ENCODE results near the gene HUNK.
"Not testable (repeated sequence)": the region's sequence is repeated elsewhere in the genome, so short reads cannot be mapped to it uniquely, and the experiment has no call there.

Gene HUNK

DNA sequence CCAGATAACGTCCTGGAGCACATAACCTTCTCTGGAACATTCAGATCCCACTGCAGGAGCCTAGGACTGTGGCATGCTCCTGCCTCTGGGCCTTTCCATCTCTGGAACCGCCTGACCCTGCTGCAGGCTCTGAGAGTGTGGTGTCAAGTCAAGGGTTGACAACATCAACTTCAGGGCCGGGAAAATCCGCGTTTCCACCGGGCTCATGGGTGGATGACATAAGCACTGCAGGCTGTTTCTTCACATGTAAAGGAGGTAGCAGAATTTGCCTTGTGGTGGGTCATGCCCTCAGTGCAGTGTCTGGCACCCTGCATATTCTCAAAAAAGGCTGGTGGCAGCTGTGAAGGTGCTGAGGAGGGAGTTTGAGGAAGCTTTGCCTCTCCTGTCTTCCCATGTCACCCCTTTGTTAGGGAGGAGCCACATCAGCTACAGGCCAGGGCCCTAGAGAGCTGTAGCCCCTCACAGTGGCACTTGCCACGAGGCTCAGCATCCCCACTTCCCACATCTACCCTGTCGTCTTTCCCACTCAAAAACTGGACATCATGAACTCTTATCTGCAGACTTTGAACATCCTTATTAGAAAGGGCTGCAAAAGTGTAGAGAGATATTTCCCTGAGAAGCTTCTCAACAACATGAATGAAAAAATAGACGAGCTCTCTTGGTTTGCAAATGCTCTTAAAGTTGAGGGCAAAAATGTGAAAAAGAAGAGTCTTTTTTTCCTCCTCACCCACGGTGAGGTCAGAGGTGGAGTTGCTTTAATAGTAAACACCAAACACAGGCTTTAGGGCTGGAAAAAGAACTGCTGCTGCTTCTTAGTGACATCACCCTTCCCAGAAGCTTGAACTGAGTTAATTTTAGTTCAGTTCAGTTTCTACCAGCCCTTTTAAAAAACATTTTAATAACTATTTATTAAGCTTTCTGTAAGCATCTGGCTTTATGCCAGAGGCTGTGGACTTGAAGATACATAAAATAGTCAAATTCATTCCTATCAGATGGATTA lies 121.3 kb downstream of the HUNK start:
- no peak for DNase-seq (ENCODE audit: low read depth in 1 of 2, low spot score in 1 of 2)

DNA sequence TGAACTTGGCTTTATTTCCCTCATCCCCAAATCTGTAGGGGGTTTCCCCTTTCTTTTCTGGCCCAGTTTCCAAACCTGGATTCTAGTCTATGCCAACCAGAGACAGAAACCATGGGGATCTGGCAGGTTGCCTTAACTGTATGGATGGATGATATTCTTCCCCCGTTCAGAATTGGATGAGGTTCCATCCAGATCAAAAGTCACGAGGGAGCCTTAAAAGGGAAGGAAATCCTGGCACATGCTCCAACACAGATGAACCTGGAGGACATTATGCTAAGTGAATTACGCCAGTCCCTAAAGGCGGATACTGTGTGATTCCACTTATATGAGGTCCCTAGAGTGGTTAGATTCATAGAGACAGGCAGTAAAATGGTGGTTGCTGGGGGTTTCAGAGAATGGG lies 124.4 kb downstream of the HUNK start:
- no peak for DNase-seq (ENCODE audit: low read depth in 1 of 2, low spot score in 1 of 2)

DNA sequence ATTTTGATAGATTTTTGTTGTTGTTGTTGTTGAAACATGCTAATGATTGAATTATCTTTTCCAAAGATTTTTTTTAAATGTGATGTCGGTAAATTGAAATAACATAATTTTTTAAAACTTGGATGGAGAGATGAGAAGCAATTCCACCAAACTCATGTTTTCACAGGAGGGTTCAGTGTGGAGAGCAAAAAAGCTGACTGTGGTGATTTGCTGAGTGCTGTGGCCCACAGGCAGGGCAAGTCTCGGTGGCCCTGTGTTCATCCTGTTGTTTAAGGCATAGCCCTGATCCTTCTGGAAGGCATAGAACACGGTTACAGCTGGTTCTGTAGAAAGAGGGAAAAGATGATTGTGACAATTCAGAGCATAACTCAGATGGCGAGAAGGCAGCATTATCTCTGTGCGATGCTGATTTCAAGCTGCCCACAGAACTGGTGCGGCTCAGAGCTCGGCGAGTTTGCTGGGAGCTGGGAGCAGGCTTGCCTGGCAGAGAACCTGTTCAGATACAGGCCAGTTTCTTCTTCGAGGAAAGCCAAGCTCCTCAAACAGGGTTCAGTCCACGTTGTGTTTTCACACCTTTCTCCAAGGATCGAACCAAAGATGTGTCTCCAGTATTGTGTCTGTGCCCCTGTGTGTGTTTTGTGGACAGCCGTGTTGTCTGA lies 127.1 kb downstream of the HUNK start:
- no peak for DNase-seq (ENCODE audit: low read depth in 1 of 2, low spot score in 1 of 2)

DNA sequence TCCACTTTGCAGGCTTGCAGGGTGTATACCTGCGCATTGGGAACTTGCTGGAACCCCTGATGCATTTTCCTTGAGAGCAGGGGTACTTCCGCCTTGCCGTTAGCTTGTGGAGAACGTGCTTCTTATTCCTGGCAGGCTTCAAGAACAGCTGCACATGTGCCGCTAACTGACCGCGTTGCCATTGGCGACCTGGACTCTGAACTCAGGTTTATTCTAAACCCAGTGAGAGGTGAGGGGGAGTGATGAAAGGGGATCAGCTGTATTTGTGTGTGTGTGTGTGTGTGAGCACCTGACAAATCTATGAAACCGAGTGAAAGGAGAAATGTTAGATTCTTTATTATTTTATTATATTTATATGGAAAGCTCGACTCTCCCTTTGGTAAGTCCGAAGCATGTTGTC lies 128.6 kb downstream of the HUNK start:
- DNase-seq (ENCODE audit: low read depth in 1 of 2, low spot score in 1 of 2) = no peak

DNA sequence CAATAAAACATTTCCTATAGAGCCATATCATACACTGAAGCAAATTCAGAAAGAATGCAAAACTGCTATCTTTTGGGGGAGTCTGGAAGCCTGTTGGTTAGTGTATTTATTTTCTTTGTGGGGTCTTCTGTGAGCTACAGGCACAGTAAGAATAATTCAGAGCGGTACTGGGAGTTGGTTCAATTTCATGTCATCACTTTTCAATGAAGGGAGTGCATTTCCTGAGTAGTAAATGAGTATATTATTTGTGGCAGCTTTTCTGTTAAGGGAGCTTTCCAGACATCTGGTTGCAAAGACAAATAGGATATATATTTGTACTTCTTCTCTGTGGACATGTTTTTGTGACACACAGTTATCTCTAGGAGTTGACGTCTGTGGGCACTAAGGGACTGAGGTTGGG lies 130.6 kb downstream of the HUNK start:
- no peak for DNase-seq (ENCODE audit: low read depth in 1 of 2, low spot score in 1 of 2)

GRCh38 chr21:32004291-32004690 lies 131.5 kb downstream of the HUNK start:
- no peak for DNase-seq (ENCODE audit: low read depth in 1 of 2, low spot score in 1 of 2)

DNA sequence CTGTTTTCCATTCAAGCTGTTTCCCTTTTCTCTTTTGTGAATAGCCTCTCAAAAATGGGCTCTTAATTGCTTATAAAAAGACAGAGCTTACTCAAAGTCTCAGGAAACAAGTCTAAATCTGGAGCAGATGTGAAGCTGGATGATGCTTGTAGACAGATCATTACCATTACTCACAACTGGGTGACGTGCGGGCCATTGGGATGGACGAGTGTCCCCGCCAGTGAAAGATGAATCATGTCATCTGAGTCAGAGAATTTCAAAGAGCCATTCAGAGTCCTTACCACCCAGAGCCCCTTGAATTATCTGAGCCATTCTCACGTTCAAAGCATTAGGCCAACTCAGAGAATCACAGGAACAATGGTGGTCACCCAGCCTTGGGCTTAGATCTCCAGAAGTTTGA lies 134.6 kb downstream of the HUNK start:
- DNase-seq (ENCODE audit: low read depth in 1 of 2, low spot score in 1 of 2) = no peak

GRCh38 chr21:32008714-32009113 lies 135.9 kb downstream of the HUNK start:
- DNase-seq (ENCODE audit: low read depth in 1 of 2, low spot score in 1 of 2) = no peak

- no peak for DNase-seq (ENCODE audit: low read depth in 1 of 2, low spot score in 1 of 2)
These were observed 136.4 kb downstream of the HUNK start for GRCh38 chr21:32009263-32009662.

DNA sequence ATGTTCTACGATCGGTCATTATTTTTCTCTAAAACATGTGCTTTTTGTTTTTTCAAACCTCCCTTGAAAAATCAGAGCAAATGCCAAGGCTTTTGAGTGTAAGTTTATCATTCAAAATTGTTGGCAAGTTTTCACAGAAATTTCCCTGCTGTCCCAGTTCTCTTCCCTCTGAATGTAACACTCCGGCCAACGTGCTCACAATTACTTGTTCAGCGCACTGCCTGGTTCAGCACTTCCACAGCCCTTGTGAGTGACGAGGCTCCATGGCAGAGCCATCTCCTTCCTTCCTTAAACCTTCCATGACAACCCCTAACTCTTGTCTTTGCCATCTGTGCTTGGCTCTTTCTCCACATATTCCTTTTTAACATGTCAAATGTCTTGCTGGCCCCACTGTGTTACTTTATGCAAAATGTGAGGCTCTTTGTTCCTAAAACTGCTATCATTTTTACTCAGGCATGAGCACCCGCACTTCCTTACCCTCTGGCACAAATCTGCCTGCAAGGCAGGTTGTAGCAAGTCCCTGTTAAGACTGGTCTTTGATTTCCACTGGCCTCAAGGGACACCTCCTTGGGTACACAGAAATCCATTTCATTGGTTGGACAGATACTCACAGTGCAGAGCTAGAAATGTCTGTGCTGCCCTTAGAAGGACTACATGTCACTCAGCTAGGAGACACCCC lies 142.8 kb downstream of the HUNK start:
- no peak for DNase-seq (ENCODE audit: low read depth in 1 of 2, low spot score in 1 of 2)

GRCh38 chr21:32018381-32018780 lies 145.6 kb downstream of the HUNK start:
- no peak for DNase-seq (ENCODE audit: low read depth in 1 of 2, low spot score in 1 of 2)

GRCh38 chr21:32020564-32020963 lies 147.7 kb downstream of the HUNK start:
- DNase-seq (ENCODE audit: low read depth in 1 of 2, low spot score in 1 of 2) = no peak

DNA sequence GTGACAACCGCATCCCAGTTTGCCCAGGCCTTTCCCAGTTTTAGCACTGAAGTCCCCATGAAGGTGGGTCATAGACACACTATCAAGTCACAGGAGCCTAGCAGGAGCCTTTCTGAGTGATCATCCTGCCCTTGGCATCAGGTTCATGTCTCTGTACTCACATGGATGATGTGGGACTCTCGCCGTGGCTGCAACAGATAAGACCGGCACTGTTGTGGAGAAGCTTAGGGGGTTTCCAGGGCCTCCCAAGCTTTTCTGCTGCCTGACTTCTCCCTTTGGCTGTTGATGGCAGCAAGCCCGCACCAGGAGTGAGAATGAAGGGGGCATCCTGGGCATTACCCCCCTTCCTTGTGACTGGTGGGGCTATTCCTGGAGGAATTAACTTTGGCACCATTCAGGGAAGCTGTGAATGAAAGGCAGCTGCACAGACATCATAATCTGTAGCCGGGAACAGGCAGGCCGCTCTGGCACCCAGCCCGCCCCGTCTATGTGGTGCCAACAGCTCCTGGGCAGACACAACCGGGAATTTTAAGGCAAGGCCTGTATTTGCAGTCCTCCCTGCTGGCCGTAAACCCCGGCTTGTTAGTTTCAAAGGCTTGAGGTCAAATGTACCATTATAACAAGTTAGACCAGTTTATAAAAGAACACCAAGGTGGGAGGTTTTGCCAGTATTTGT lies 148.6 kb downstream of the HUNK start:
- no peak for DNase-seq (ENCODE audit: low read depth in 1 of 2, low spot score in 1 of 2)

DNA sequence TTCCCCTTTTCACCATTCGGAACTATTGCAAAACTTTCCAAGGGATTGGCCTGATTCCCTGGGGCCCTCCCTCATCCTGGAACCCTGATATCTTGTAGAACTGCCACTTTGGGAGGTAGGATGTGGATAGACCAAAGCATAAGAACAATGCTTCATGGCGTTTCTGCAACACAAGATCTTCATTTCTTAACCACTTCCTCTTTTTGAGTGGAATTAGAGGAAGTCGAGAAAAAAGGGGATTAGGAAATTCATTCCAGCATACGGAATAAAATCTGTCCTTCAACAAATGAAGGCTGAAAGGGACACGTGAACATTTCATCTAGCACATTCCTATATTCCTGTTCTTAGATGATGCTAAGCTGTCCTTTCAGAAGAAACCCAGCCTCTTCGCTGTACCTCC lies 149.3 kb downstream of the HUNK start:
- no peak for DNase-seq (ENCODE audit: low read depth in 1 of 2, low spot score in 1 of 2)

DNA sequence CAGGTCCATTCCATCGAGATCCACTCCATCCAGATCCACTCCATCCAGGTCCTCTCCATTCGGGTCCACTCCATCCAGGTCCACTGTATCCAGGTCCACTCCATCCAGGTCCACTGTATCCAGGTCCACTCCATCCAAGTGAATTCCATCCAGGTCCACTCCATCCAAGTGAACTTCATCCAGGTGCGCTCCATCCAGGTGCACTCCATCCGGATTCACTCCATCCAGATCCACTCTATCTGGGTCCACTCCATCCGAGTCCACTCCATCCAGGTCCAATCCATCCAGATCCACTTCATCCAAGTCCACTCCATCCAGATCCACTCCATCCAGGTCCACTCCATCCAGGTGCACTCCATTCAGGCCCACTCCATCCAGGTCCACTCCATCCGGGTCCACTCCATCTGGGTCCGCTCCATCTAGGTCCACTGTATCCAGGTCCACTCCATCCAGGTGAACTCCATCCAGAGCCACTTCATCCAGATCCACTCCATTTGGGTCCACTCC lies 157.4 kb downstream of the HUNK start:
- no peak for DNase-seq (ENCODE audit: low read depth in 1 of 2, low spot score in 1 of 2)

- DNase-seq (ENCODE audit: low read depth in 1 of 2, low spot score in 1 of 2) = no peak
These were observed 162.0 kb downstream of the HUNK start for GRCh38 chr21:32034850-32035249.

DNA sequence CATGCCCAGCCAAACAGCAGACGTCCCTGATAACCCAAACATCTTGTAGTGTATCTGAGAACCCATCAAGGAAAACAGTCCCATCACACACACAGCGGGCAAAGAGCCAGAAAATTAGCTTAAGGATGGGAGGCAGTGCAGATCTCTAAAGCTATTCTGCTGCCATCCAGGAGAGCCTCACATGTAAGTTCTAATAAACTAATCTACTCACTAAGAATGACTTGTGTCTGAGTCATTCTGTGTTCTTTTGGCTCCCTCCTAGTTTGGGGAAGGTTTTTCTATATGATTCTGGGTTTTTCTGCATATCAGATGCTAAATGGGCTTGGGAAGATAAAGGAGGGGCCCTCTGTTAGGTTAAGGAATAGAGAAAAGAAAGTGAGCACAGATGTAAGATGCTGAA lies 162.8 kb downstream of the HUNK start:
- DNase-seq (ENCODE audit: low read depth in 1 of 2, low spot score in 1 of 2) = no peak

- no peak for DNase-seq (ENCODE audit: low read depth in 1 of 2, low spot score in 1 of 2)
These were observed 163.9 kb downstream of the HUNK start for GRCh38 chr21:32036756-32037155.

- DNase-seq (ENCODE audit: low read depth in 1 of 2, low spot score in 1 of 2) = not testable (repeated sequence)
These were observed 165.9 kb downstream of the HUNK start for GRCh38 chr21:32038751-32039150.

- no peak for DNase-seq (ENCODE audit: low read depth in 1 of 2, low spot score in 1 of 2)
These were observed 170.6 kb downstream of the HUNK start for GRCh38 chr21:32043458-32043857.

Measured in activated T-helper 1 cell treated with anti-CD3 and anti-CD28 coated beads, Interleukin-2, amount 50 U/mL, for 16 hours (primary cell).